COR-L47 (cell line): ENCODE results near the gene TMEM204.

Experiments used
- DNase-seq: peaks from one replicate; lab custom pipeline; 2025; lab: John Stamatoyannopoulos, UW

TMEM204 gene

GRCh38 chr16:1533443-1533951 lies at the start of gene TMEM204:
TSS of gene TMEM204 (plus strand) at chr16:1533666. CDS start at chr16:1534276, 610 bp downstream.
- no peak for DNase-seq

- DNase-seq: no peak
Observed at GRCh38 chr16:1485847-1486496, 47.5 kb upstream of the TMEM204 start.

- DNase-seq: no peak
Observed at GRCh38 chr16:1486551-1487390, 46.7 kb upstream of the TMEM204 start.

- no peak for DNase-seq
Observed at GRCh38 chr16:1487395-1488053, 45.9 kb upstream of the TMEM204 start.

- no peak for DNase-seq
Observed at GRCh38 chr16:1488054-1488601, 45.3 kb upstream of the TMEM204 start.

- DNase-seq: no peak
Observed at GRCh38 chr16:1488619-1489018, 44.8 kb upstream of the TMEM204 start, which contains the start of gene PTX4. TSS of gene PTX4 (minus strand) at chr16:1488944. CDS start at chr16:1488909, 35 bp downstream.

GRCh38 chr16:1489077-1489476 lies 44.4 kb upstream of the TMEM204 start:
- DNase-seq: no peak

GRCh38 chr16:1491327-1491726 lies 42.1 kb upstream of the TMEM204 start:
- no peak for DNase-seq

- no peak for DNase-seq
Observed at GRCh38 chr16:1492082-1492922, 41.2 kb upstream of the TMEM204 start.

GRCh38 chr16:1492923-1493745 lies 40.3 kb upstream of the TMEM204 start, which contains the start of gene TELO2:
TSS of gene TELO2 (plus strand) at chr16:1493360. CDS start at chr16:1494282, 922 bp downstream.
- peak; percentile 73 for DNase-seq

- no peak for DNase-seq
Observed at GRCh38 chr16:1493746-1494094, 39.7 kb upstream of the TMEM204 start.

- peak; percentile 29 for DNase-seq
Observed at GRCh38 chr16:1494129-1494640, 39.3 kb upstream of the TMEM204 start.

- no peak for DNase-seq
Observed at GRCh38 chr16:1494711-1495110, 38.8 kb upstream of the TMEM204 start.

- DNase-seq: no peak
Observed at GRCh38 chr16:1495211-1495888, 38.1 kb upstream of the TMEM204 start.

- DNase-seq: no peak
Observed at GRCh38 chr16:1495889-1496262, 37.6 kb upstream of the TMEM204 start.

GRCh38 chr16:1496464-1496863 lies 37.0 kb upstream of the TMEM204 start:
- DNase-seq: no peak

GRCh38 chr16:1497014-1497598 lies 36.4 kb upstream of the TMEM204 start:
- no peak for DNase-seq

- no peak for DNase-seq
Observed at GRCh38 chr16:1498899-1499676, 34.4 kb upstream of the TMEM204 start.
